GM12891 (cell line): ENCODE measurements around the gene APOL6.

Source experiments
- PAX5 ChIP-seq: IDR thresholded peaks from 2 replicates; pipeline ENCODE4 v1.6.1; 2011; ENCODE audit warnings: low read length, moderate library complexity, mild to moderate bottlenecking; ENCODE audit not compliant: insufficient read depth, severe bottlenecking
- POLR2A ChIP-seq: IDR thresholded peaks from 2 replicates; pipeline ENCODE4 v1.6.1; 2011; ENCODE audit warnings: low read depth, low read length, control low read depth
- POLR2AphosphoS5 ChIP-seq: IDR thresholded peaks from 2 replicates; pipeline ENCODE4 v1.6.1; 2011; ENCODE audit warnings: low read depth, low read length, control low read depth
- TAF1 ChIP-seq: IDR thresholded peaks from 2 replicates; pipeline ENCODE4 v1.6.1; 2011; ENCODE audit warnings: low read depth, low read length, control low read depth

- TF ChIP-seq POLR2AphosphoS5 (no peak), POLR2A (no peak), TAF1 (no peak), PAX5 (no peak)
These were observed 39.0 kb upstream of the APOL6 start for GRCh38 chr22:35609261-35609660.
